D721Med (cell line): ENCODE measurements around the gene FOXG1.

Experiments
- DNase-seq: peaks from one replicate; pipeline ENCODE4 v3.0.0; 2011; ENCODE audit warnings: low spot score; ENCODE audit not compliant: insufficient read length
- FAIRE-seq: peaks from 2 replicates; lab custom pipeline; 2011; peaks lifted over from hg19 to GRCh38; lab: Jason Lieb, UNC
- CTCF ChIP-seq: IDR thresholded peaks from 2 replicates; pipeline ENCODE4 v1.5.1; 2012; ENCODE audit warnings: mild to moderate bottlenecking, control low read depth; ENCODE audit not compliant: insufficient read depth; ENCODE audit errors: missing control alignments

Gene FOXG1

GRCh38 chr14:28766469-28766955 lies at the start of gene FOXG1:
TSS of gene FOXG1 (plus strand) at chr14:28766787. CDS start at chr14:28767280, 493 bp downstream.
- FAIRE-seq, result no peak
- peak; percentile 68 for DNase-seq
- no peak for TF ChIP-seq CTCF

- no peak for TF ChIP-seq CTCF
- FAIRE-seq, result no peak
Measured at GRCh38 chr14:28719130-28719529, 47.5 kb upstream of the FOXG1 start.

GRCh38 chr14:28731358-28731757 lies 35.2 kb upstream of the FOXG1 start:
- no peak for FAIRE-seq
- no peak for DNase-seq
- no peak for TF ChIP-seq CTCF

More at GRCh38 chr14:28719130-28719529, 47.5 kb upstream of the FOXG1 start:
- DNase-seq, result no peak

- FAIRE-seq, result no peak
- no peak for TF ChIP-seq CTCF
- DNase-seq, result no peak
Measured at GRCh38 chr14:28742171-28742846, 24.3 kb upstream of the FOXG1 start.

GRCh38 chr14:28744126-28744525 lies 22.5 kb upstream of the FOXG1 start:
- no peak for TF ChIP-seq CTCF
- no peak for DNase-seq

GRCh38 chr14:28745176-28745575 lies 21.4 kb upstream of the FOXG1 start:
- FAIRE-seq (no peak), DNase-seq (no peak)
- TF ChIP-seq CTCF, result no peak

More at GRCh38 chr14:28744126-28744525, 22.5 kb upstream of the FOXG1 start:
- no peak for FAIRE-seq

GRCh38 chr14:28746247-28746646 lies 20.3 kb upstream of the FOXG1 start:
- no peak for TF ChIP-seq CTCF
- DNase-seq (no peak), FAIRE-seq (no peak)
